SH-SY5Y (cell line): ENCODE data around the gene CSMD2.

Source experiments
- GATA2 ChIP-seq: IDR thresholded peaks from 2 replicates; pipeline ENCODE4 v1.6.1; 2011; ENCODE audit warnings: mild to moderate bottlenecking, low read depth, low read length
- GATA3 ChIP-seq: IDR thresholded peaks from 2 replicates; pipeline ENCODE4 v1.6.1; 2011; ENCODE audit warnings: low read depth, mild to moderate bottlenecking, low read length, moderate library complexity

DNA sequence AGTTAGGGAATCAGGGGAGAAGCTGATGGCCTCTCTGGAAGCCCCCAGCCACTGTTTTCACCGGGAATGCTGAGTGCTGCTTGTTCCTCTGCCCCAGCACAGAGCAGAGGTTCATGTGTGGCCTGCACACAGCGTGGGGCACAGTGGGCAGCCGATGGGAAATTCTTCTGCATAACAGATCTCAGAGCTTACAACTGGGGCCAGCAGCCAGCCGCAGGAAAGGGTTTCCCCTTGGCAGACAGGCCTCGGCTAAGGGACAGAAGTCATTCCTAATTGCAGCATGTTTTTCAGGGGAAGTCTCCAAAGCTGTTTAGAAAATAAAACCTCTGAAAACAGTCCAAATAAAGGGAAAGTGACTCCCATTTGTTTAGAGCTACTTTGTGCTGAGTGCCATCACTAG is 278.5 kb downstream of the CSMD2 start:
- TF ChIP-seq GATA2, result no peak
- no peak for TF ChIP-seq GATA3
